Measurements from ENCODE around the gene KAT6B.
"Not testable (repeated sequence)": the region's sequence is repeated elsewhere in the genome, so short reads cannot be mapped to it uniquely, and the experiment has no call there.

Gene KAT6B

DNA sequence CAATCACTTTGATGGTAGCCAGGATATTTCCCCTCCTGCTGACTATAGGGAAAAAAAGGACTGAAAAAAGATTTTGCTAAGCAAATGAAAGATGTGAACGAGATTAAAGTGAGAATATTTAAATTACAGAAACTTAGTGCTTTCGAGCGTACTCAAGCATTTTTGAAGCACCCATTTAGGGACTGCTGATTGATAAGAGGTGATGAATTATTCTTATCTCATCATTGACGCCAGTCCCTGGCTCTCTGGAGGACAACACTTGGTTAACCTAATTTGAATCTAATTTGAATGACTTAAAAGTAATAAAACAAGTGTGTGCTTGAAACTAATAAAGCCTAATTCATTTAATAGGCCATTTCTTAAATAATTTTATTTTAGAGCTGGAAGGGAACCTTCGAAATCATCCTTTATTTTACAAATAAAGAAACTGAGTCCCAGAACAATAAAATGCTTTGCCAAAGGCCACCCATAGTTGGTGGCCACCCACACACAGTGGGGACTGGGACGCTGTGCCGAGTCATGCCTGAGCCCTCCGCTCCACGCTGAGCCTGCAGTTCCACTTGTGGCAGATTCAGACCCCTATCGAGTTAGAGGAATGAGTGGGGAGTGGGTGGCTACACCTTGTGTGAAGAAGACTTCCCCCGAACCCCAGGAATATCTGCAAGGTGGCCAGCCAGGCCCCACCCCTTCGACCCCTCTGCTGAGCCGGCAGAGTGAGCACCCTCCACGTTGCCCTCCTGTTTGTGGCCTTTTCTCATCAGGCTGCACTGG lies 223.9 kb downstream of the KAT6B start:
- no peak for DNase-seq (ENCODE audit: low read depth)

DNA sequence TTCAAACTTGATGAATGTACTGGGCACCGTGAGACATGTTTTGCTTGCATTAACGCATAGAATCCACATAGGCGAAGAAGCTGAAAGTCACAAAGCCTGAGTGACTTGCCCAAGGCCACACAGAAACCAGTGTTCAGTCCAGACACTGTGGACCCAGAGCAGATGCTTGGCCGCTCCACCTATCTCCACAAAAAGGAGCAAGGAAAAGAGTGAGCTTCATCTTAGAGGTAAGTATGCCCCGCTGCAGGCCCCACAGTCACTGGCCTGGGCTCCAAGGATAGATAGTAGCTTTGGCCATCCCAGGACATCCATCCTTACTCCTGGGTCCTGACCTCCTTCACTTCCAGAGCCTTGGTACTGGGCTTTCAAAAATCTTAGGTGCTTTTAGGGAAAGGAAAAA lies 224.9 kb downstream of the KAT6B start:
- TF ChIP-seq, protein P1, sequence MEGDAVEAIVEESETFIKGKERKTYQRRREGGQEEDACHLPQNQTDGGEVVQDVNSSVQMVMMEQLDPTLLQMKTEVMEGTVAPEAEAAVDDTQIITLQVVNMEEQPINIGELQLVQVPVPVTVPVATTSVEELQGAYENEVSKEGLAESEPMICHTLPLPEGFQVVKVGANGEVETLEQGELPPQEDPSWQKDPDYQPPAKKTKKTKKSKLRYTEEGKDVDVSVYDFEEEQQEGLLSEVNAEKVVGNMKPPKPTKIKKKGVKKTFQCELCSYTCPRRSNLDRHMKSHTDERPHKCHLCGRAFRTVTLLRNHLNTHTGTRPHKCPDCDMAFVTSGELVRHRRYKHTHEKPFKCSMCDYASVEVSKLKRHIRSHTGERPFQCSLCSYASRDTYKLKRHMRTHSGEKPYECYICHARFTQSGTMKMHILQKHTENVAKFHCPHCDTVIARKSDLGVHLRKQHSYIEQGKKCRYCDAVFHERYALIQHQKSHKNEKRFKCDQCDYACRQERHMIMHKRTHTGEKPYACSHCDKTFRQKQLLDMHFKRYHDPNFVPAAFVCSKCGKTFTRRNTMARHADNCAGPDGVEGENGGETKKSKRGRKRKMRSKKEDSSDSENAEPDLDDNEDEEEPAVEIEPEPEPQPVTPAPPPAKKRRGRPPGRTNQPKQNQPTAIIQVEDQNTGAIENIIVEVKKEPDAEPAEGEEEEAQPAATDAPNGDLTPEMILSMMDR (conservative IDR thresholded peaks at IDR 0.05; ENCODE audit: low read length) = no peak
- H3K4me3 ChIP-seq (ENCODE audit: low read length) = no peak overlapping the region
- no peak for DNase-seq (ENCODE audit: low read depth)

More for the DNA sequence above, 223.9 kb downstream of the KAT6B start:
- TF ChIP-seq, protein P1 (conservative IDR thresholded peaks at IDR 0.05; ENCODE audit: low read length) = no peak
- no peak overlapping the region for H3K4me3 ChIP-seq (ENCODE audit: low read length)

DNA sequence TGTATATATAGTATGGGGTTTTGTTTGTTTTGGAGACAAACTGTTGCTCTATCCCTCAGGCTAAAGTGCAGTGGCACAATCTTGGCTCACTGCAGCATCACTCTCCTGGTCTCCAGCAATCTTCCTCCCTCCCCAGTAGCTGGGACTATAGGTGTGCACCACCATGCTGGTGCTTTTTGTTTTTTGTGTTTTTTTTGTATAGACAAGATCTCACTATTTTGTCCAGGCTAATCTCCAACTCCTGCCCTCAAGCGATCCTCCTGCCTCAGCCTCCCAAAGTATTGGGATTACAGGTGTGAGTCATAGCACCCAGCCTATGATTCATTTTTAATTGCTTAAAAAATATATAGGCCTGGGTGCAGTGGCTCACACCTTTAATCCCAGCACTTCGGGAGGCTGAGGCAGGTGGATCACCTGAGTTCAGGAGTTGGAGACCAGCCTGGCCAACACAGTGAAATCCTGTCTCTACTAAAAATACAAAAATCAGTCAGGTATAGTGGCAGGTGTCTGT lies 229.6 kb downstream of the KAT6B start:
- H3K4me3 ChIP-seq (ENCODE audit: low read length); DNase-seq (ENCODE audit: low read depth): not testable (repeated sequence)

DNA sequence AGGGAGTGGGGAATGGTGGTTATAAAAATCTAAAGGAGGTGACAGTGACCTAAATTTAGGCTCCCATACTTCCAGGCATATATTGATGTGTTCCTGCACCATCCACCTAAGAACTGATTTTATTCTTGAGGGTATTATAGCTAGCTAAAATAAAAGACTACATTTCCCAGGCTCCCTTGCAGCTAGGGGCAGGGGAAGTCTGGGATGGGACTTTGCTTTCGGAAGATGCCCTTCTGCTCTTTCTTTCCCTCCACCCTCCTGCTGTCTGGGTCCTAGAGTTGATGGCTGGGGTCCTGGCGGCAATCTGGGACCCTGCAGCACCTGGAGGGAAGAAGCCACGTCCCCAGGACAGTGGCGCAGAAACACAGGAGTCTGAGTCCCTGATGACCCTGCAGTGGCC lies 231.3 kb downstream of the KAT6B start:
- H3K4me3 ChIP-seq (ENCODE audit: low read length) = peak overlapping the region; percentile 41
- TF ChIP-seq, protein P1 (conservative IDR thresholded peaks at IDR 0.05; ENCODE audit: low read length) = no peak
- DNase-seq (ENCODE audit: low read depth) = no peak

DNA sequence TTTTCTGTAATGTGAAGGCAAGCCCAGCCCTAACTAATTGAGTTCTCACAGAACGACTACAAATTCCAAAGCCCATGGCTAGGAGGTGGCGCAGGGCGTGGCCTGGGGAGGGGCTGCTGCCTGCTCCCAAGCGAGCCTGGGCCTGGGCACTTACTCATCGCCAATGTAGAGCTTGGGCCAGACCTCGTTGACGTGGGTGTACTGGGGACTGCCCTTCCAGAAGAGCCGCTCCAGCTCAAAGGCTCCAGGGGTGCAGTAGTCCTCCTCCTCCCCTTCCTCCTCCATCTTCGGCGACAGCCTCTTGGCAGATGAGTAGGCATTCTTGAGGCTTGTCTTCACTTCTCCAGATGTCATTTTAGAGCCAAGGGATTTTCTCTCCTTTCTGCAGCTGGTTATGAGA lies 231.8 kb downstream of the KAT6B start:
- TF ChIP-seq, protein P1 (conservative IDR thresholded peaks at IDR 0.05; ENCODE audit: low read length) = no peak
- peak; percentile 96 for DNase-seq (ENCODE audit: low read depth)
- H3K4me3 ChIP-seq (ENCODE audit: low read length) = no peak overlapping the region

DNA sequence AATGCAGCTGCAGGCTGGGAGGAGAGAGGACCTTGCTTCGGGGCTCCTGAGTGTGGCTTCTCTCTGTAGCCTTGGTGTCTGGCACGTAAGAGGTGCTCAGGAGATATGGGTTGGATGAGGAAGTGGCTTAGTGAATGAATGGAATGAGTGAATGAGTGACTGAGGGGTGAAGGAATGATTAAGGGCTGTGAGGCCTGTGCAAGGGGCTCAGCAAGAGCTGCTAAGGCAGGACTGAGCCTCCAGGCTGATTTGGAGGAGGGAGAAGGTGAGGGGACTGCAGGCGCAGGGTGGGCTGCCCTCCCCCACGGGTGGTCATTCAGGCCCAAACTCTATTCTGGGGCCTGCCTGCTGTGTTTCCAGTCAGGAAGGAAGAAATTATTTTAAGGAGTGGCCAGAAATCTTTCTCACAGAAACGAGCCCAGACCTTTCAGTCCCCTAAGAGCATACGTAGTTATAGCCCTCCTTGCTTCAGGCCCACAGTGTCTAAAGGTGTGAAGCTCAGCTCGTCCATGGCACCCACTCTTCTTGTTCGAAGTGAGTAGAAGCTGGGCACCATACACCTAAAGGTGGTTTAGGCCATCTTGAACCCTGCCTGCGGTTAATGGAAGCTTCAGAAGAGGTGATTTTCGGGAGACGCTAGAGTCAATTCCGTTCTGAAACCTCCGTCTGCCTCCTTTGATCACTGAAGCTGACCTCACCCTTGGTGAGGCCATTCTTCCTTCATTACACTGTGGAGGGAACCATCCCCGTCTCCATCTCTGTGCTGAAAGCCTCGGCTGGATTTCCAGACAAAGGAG lies 235.5 kb downstream of the KAT6B start:
- H3K4me3 ChIP-seq (ENCODE audit: low read length) = no peak overlapping the region
- TF ChIP-seq, protein P1 (conservative IDR thresholded peaks at IDR 0.05; ENCODE audit: low read length) = no peak
- no peak for DNase-seq (ENCODE audit: low read depth)

DNA sequence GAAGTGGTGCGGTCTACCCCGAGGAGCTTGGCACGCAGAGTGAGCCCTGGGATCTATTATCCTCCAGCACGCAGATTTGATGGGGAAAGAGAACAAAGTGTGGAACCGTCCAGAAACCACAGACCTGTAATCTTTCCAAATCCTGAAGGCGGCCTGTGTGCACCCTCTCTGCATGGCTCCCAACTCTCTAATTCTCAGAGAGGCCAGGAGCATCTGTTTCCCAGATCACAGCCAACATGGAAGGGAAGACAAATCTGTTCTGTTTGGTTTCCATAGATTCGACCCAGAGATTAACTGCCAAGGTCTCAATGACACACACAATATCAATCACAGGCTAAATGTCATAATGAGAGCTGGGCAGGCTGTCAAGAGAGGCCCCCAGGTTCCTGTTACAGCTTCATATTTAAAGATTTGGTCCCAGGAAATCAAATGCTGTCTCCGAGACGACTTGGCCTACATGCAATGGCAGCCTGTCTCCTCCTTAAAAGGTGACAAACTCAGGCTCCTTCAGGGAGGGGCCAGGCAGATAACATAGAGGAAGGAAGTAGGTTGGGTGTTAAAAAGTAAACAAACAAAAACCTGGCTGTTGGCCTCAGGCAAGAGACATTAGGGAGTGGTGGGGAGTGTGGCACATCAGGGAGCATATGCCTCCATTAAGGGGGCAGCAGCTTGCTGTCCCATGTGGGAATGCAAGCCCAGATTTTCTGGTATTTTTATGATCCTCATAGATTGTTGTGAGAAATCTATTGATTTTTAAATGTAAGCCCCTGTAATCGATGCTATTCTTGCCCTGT lies 236.3 kb downstream of the KAT6B start:
- TF ChIP-seq, protein P1 (conservative IDR thresholded peaks at IDR 0.05; ENCODE audit: low read length) = 0 out of 2 replicates have a peak, but pooled peaks have one; percentile 5
- peak; percentile 98 for DNase-seq (ENCODE audit: low read depth)
- H3K4me3 ChIP-seq (ENCODE audit: low read length) = no peak overlapping the region

Data from AG10803 (cell line).